GM19035 (cell line): ENCODE measurements around the gene CCL5.
"Not testable (repeated sequence)": the region's sequence is repeated elsewhere in the genome, so short reads cannot be mapped to it uniquely, and the experiment has no call there.

Source experiments
- ATAC-seq: cut with Tn5 transposase; IDR thresholded peaks from one replicate; pipeline ENCODE4 v1.9.1; 2021; ENCODE audit not compliant: unreplicated experiment

Gene CCL5

GRCh38 chr17:35898283-35899070 lies 18.3 kb upstream of the CCL5 start:
- ATAC-seq, result no peak

- ATAC-seq, result not testable (repeated sequence)
Measured at GRCh38 chr17:35897772-35898171, 17.6 kb upstream of the CCL5 start.

GRCh38 chr17:35895636-35896587 lies 15.8 kb upstream of the CCL5 start:
- ATAC-seq, result no peak

- ATAC-seq, result no peak
Measured at GRCh38 chr17:35894206-35894605, 14.0 kb upstream of the CCL5 start.

GRCh38 chr17:35893751-35894150 lies 13.6 kb upstream of the CCL5 start:
- ATAC-seq, result no peak

GRCh38 chr17:35892091-35893035 lies 12.2 kb upstream of the CCL5 start:
- no peak for ATAC-seq

GRCh38 chr17:35891269-35891668 lies 11.1 kb upstream of the CCL5 start:
- no peak for ATAC-seq

GRCh38 chr17:35890774-35891155 lies 10.6 kb upstream of the CCL5 start:
- ATAC-seq, result no peak

GRCh38 chr17:35889818-35890773 lies 9.9 kb upstream of the CCL5 start:
- ATAC-seq, result no peak

GRCh38 chr17:35889241-35889640 lies 9.1 kb upstream of the CCL5 start:
- ATAC-seq, result no peak

GRCh38 chr17:35878361-35878760 lies 1.8 kb downstream of the CCL5 start:
- no peak for ATAC-seq

GRCh38 chr17:35877345-35878029 lies 2.7 kb downstream of the CCL5 start:
- ATAC-seq, result no peak

- ATAC-seq, result no peak
Measured at GRCh38 chr17:35876534-35876933, 3.6 kb downstream of the CCL5 start.

GRCh38 chr17:35875800-35876139 lies 4.4 kb downstream of the CCL5 start:
- no peak for ATAC-seq

- no peak for ATAC-seq
Measured at GRCh38 chr17:35875072-35875799, 4.9 kb downstream of the CCL5 start.

GRCh38 chr17:35872196-35872980 lies 7.8 kb downstream of the CCL5 start:
- ATAC-seq, result no peak

- no peak for ATAC-seq
Measured at GRCh38 chr17:35870906-35871819, 9.0 kb downstream of the CCL5 start.
